Tibial artery (tissue), 4 donors: ENCODE data around the gene ASAH2.

Experiments
- DNase-seq, 2 donors: peaks; one replicate each; pipeline ENCODE4 v3.0.0-alpha.2; 2019
- H3K27ac ChIP-seq, 2 donors: fragments of 200-600 bp; sonication (generic) in 1 of 2; 1 replicate in 1 of 2; 2 replicates in 1 of 2; pipeline ENCODE4 v1.5.1; 2018 to 2019; ENCODE audit warnings: mild to moderate bottlenecking in 1 of 2
- H3K27me3 ChIP-seq, 2 donors: fragments of 200-600 bp; sonication (generic) in 1 of 2; one replicate each; pipeline versions ENCODE4 v1.5.1 to v1.6.0; 2016 to 2019
- H3K36me3 ChIP-seq, 3 donors: fragments of 200-600 bp; sonication (generic) in 2 of 3; one replicate each; pipeline ENCODE4 v1.5.1; 2016 to 2019; ENCODE audit warnings: mild to moderate bottlenecking in 2 of 3
- H3K4me1 ChIP-seq, 4 donors: fragments of 200-600 bp; sonication (generic) in 2 of 4; 1 replicate in 3 of 4; 2 replicates in 1 of 4; pipeline ENCODE4 v1.5.1; 2016 to 2019
- H3K4me3 ChIP-seq, 2 donors: fragments of 200-600 bp; sonication (generic) in 1 of 2; 1 replicate in 1 of 2; 2 replicates in 1 of 2; pipeline ENCODE4 v1.5.1; 2018 to 2019; ENCODE audit warnings: mild to moderate bottlenecking in 2 of 2
- H3K9me3 ChIP-seq, 3 donors: fragments of 200-600 bp; sonication (generic) in 1 of 3; one replicate each; pipeline ENCODE4 v1.5.1; 2016 to 2019
- CTCF ChIP-seq, 2 experiments: fragments of 200-600 bp in 1 of 2; fragments of 450-650 bp in 1 of 2; IDR thresholded peaks; one replicate each; pipeline ENCODE4 v1.5.1; 2017 to 2019; ENCODE audit warnings: antibody characterized with exemption in 2 of 2, mild to moderate bottlenecking in 1 of 2, moderate library complexity in 1 of 2
- intact Hi-C: fragments of 100-400 bp; cut with DNase I; formaldehyde crosslinking; loops from one replicate; pipeline ENCODE4 v1.15.0; 2023; ENCODE audit warnings: low total_unique reads

Gene ASAH2

GRCh38 chr10:50216418-50216817 lies 34.9 kb downstream of the ASAH2 start:
- H3K4me1 ChIP-seq: peaks cover 0 to 3% (median 0%) of the 10 kb centered on the region in 4 donors
- no peaks in the 10 kb centered on the region for H3K9me3 ChIP-seq
- TF ChIP-seq CTCF (IDR thresholded peaks at IDR 0.05): no peak
- H3K4me3 ChIP-seq: no peak overlapping the region
- no peaks in the 10 kb centered on the region for H3K36me3 ChIP-seq
- no peak overlapping the region for H3K27ac ChIP-seq
- no peak for DNase-seq
- intact Hi-C loops: no loop called here
- no peaks in the 10 kb centered on the region for H3K27me3 ChIP-seq

- no peaks in the 10 kb centered on the region for H3K36me3 ChIP-seq
- TF ChIP-seq CTCF (IDR thresholded peaks at IDR 0.05): no peak
- no peaks in the 10 kb centered on the region for H3K4me1 ChIP-seq
- H3K27me3 ChIP-seq: no peaks in the 10 kb centered on the region
- intact Hi-C loops: no loop called here
- H3K27ac ChIP-seq: no peak overlapping the region
- no peak for DNase-seq
- no peaks in the 10 kb centered on the region for H3K9me3 ChIP-seq
- H3K4me3 ChIP-seq: no peak overlapping the region
These were observed 39.6 kb downstream of the ASAH2 start for GRCh38 chr10:50211670-50212069.

- Histone ChIP-seq H3K4me1 (no peaks in the 10 kb centered on the region), H3K27me3 (peaks cover 0 to 3% of the 10 kb centered on the region in 2 donors), H3K36me3 (no peaks in the 10 kb centered on the region), H3K27ac (no peak overlapping the region), H3K9me3 (no peaks in the 10 kb centered on the region), H3K4me3 (no peak overlapping the region)
- no peak for DNase-seq
- intact Hi-C loops: no loop called here
- TF ChIP-seq CTCF (IDR thresholded peaks at IDR 0.05): no peak
These were observed 40.4 kb downstream of the ASAH2 start for GRCh38 chr10:50210876-50211275.
